DMS53 treated with DMSO at 0.1 percent for 48 hours (cell line): ENCODE measurements around the gene L3MBTL1.

Source experiments
- DNase-seq: peaks from one replicate; lab custom pipeline; 2025; ENCODE audit not compliant: unreplicated experiment; lab: John Stamatoyannopoulos, UW

The L3MBTL1 gene

DNA sequence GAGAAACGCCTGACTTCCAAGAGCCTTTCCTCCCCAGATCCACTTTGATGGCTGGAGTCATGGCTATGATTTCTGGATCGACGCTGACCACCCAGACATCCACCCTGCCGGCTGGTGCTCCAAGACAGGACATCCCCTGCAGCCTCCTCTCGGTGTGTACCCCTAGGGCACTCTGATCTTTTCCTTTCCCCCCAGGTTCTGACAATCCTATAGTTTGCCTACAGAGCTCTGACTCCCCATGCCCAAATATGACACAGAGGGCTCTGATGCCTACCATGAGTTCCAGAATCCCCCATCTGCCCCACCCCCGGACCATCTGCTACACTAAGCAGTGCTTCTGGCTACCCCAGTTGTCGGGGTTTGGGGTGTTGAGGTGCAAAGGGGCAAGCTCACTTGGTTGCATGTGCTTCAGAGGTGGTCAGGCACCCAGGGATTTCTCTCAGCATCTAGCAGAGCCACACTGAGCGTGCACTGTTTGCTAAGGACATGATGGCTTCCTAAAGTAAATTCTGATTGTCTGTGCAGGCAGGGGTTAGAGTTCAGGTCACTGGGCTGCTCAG is 27.4 kb downstream of the L3MBTL1 start:
- no peak for DNase-seq

DNA sequence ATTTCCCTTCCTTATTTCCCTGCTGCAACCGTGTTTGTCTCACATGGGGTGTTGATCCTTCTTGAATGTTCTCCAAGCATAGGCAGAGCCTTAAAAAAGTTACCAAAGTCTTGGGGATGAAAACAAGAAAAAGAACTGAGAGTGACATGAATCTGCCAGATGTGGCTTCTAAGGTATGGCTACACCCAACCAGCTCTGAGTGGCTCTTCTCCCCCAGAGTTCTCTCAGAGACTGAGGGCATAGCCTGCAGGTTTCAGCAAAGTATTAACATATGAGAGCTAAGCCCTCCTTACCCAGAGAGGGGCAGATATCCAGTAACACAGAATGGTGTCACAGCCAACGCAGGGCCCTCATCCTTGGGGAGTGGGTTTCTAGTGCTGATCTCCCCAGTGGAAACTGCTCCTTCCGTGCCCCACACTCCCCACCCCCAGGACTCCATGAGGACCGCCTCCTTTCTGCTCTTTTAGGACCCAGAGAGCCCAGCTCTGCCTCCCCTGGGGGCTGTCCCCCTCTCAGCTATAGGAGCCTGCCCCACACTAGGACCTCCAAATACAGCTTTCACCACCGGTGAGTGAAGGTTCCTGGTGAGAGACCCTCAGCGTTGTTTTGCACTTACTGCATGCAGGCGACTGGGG is 28.0 kb downstream of the L3MBTL1 start:
- no peak for DNase-seq

DNA sequence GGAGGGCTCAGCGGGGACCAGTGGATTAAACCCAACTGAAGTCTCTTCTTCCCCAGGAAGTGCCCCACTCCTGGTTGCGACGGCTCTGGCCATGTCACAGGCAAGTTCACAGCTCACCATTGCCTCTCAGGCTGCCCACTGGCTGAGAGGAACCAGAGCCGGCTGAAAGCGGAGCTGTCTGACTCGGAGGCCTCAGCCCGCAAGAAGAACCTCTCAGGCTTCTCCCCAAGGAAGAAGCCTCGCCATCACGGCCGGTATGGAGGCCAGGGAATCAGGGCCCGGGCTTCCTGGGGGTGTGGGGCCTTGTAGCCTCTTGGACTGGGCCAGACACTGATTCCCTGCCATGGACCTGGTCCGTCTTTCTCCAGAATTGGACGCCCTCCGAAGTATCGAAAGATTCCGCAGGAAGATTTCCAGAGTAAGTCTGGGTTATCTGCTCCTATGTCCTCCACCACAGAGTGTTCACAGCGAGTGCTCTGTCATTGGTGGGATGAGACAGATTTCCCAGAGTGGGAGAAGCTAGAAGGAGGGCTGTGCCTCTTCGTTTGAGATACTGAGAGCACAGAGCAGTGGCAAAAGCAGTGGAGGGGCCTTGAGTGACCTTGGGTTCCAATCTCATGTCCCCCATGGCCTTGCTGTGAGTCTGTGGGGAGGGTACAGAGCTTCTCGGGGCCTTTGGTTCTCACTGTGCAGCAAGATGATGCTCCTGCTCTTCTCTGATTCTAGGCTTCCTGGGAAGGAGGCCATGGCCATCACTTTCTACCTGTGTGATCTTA is 28.7 kb downstream of the L3MBTL1 start:
- no peak for DNase-seq

DNA sequence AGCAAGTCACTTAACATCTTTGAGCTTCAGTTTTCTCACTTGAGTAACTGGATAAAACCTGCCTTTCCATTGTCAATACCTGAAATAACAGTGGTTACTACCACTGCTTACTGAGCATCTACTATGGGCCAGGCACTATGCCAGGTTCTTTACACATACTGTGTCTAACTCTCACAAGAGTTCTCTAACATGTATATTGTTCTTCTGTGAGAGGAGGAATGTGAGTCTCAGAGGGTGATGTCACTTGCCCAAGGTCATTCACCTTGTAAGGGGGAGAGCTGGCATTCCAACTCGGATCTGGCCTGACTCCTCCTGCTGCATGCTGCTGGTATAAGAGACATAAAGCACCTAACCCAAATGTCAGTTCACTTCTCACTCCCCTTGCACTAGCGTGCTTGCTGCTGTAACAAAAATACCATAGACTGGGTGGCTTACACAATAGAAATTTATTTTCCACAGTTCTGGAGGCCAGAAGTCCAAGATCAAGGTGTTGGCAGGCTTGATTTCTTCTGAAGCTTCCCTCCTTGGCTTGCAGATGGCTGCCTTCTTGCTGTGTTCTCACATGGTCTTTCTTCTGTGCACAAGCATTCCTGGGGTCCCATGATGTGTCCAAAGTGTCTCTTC is 29.4 kb downstream of the L3MBTL1 start:
- DNase-seq, result no peak

DNA sequence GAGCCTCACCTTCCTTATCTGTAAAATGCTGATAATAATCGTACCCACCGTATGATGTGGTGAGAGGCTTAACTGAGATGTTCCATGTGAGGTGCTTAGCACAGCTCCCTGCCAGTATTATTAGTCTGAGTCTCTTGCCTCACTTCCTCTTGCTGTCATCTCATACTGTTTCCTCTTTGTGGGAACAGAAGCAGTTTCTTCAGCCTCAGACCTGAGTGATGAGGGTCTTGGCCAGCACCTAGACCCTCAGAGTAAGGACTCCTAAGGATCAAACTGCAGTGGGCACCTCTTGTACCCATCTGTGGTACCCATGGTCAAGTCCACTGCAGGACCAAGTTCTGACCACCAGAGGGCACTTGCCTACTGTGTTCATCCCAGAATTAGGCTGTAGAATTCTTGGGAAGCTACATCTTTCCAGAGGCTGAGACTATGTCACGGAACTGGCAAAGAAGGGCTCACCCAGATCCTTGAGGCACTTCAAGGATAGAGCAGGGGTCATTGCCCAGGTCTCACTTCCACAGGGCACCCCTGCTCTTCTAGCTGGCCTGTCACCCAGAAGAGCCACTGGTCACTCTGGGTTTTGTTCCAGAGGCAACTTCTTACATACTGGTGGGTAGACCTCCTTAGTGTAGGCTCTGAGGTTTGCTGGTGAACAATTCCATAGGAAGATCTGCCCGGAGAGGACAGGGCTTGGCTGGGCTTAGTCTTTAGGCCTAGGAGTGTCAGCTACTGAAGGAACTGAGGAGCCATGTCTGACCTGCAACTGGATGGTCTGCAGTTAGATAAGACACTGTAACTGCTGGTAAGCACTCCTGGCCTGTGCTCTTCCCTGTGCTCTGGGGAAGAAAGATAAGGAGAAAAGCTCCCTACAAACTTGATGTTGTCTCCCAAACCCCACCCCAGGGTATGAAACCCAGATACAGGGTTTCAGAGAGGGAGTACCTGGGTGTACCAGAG is 30.7 kb downstream of the L3MBTL1 start:
- peak; percentile 39 for DNase-seq

DNA sequence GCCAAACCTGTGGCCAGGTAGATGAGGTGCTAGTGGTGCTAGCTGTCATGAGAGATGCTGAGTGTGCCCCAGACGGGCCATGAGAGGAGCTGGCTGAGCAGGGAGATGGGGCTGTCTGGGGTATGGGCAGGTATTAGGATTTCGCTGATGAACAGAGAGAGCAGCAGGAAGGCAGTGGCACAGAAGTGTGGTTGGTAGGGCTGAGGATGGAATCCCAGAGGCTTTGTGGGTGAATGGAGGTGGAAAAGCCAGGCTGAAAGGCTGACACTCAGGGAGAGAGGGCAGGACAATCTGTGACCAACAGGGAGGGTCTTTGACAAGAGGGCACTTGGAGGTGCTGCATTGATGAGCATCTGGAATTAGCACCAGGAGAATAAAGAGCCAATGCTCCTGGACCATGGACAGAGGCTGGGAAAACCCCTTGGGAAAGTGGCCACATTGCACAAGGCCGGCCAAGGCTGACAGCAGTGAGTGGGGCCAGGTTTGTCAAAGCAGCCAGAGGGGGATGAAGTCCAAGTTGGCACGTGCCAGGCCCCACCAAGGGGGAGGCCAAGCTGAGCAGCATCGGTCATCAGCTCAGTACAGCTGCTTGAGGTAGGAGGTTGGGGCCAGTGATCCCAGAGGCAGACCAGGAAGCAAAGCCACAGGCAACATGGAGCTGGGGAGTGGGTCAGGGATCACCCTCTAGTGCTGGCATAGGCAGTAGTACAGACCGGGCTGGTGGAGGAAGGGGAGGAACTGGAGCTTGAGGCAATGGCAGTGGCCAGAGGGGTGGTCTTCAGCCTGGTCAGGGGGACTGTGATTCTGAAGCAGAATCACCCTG is 31.6 kb downstream of the L3MBTL1 start:
- DNase-seq, result no peak

DNA sequence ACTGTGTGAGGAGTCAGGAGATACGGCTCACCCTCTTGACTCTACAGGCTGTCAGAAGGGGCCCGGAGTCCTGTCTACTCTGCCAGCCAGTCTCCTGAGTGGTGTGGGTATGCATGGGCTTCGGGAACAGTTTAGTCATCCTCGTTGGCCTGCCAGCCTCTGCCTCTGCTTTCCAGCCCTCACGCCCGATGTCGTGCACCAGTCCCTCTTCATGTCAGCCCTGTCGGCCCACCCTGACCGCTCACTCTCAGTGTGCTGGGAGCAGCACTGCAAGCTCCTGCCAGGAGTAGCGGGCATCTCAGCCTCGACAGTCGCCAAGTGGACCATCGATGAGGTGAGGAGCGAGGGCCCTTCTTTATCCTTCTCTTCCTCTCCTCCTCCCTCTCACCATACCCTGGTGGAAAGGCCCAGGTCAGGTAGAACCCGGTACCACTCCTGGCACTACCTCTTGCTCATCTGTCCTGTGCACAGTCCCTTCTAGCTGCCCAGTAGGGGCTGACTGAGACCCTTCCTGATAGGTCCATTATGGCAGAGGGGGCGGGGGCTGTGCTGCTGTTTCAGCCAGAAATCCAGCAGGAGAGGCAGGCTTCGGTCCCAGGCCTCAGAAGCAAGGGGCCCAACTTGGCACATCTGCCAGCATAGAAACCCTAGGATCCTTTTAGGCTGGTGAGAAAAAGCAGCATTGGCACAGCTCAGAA is 32.6 kb downstream of the L3MBTL1 start:
- no peak for DNase-seq

DNA sequence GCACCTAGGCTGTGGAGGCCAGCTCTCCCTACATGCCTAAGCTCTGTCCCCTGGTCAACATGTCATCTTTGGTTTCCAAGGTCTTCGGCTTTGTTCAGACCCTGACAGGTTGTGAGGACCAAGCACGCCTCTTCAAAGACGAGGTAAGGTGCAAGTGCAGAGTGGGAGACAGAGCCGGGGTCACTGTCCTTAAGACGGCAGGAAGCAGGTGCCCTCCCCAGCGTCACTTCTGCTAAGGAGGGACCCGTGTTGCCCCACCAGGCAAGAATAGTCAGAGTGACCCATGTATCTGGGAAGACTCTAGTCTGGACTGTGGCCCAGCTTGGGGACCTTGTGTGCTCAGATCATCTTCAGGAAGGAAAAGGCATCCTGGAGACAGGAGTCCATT is 33.2 kb downstream of the L3MBTL1 start:
- no peak for DNase-seq

DNA sequence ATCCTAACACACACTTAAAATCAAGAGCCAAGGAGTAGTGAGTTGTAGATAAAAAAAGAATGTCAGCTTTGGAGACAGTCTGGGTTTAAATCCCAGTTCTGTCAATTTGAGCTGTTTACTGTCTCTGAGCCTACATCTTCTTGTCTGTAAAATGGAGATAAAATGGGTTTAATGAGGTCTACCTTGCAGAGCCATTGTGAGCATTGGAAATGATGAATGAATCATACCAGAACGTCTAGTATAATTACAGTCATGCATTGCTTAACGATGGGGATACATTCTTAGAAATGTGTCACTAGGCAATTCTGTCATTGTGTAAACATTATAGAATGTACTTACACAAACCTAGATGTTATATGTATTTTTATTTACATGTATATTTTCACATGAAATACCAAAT is 33.7 kb downstream of the L3MBTL1 start:
- no peak for DNase-seq

DNA sequence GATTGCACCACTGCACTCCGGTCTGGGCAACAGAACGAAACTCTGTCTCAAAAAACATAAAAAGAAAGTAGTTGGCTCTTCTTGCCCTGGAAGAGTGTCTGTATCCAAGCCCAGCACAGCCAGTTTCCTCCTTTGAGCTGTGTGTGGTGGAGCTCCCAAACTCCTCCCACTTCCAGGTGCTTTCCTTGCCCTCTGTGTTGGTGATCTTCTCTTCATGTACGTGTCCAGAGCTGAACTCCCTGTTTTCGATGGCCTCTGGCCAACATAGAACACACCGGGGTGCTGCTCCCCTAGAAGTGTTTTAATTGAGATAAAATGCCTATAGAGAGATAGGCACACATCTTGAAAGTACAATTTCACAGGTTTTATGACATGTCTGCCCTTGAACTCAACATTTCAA is 34.7 kb downstream of the L3MBTL1 start:
- DNase-seq, result no peak

DNA sequence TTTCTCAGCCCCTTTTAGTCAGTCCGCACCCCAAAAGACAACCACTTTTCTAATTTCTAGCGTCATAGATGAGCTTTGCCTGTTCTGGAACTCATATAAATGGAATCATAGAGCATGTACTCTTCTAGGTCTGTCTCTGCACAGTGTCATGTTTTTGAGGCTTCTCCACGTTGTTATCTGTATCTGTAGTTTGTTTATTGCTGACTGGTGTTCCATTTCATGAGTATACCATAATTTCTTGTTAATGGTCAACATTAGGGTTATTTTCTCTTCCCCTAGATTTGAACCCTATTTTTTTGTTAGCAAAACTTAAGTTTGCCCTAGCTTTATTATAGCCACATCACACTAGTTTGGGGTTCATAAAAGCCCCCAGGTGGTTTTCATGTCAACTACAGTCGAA is 35.2 kb downstream of the L3MBTL1 start:
- no peak for DNase-seq

DNA sequence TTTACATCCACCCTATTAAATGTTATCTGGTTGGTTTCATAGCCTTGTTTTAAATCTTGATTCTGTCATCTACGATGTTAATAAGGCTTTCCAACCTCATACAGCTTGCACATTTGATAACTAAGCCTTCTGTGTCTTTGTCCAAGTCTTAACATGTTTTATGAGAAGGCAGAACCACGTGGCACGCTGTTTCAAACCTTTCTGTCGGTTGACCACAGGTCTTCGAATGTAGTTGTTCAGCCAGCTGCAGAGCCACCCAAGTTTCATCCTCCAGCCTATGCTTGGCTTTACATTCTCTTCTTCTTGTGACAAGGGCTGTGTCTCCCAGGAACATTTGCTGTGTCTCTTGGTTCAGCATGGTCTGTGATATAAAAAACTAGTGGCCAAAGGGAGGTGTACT is 35.6 kb downstream of the L3MBTL1 start:
- no peak for DNase-seq

DNA sequence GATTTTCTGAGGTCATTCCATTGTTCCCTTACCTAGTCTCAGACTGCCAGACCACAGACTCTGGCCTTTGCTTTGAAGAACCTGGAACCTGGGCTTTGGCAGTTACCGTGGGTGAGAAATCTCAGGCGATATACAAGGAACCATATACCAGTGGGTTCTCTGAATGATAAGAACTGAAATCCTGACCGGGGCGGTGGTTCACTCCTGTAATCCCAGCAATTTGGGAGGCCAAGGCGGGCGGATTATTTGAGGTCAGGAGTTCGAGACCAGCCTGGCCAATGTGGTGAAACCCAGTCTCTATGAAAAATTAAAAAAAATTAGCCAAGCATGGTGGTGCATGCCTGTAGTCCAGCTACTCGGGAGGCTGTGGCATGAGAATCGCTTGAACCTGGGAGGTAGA is 37.0 kb downstream of the L3MBTL1 start:
- DNase-seq, result no peak

DNA sequence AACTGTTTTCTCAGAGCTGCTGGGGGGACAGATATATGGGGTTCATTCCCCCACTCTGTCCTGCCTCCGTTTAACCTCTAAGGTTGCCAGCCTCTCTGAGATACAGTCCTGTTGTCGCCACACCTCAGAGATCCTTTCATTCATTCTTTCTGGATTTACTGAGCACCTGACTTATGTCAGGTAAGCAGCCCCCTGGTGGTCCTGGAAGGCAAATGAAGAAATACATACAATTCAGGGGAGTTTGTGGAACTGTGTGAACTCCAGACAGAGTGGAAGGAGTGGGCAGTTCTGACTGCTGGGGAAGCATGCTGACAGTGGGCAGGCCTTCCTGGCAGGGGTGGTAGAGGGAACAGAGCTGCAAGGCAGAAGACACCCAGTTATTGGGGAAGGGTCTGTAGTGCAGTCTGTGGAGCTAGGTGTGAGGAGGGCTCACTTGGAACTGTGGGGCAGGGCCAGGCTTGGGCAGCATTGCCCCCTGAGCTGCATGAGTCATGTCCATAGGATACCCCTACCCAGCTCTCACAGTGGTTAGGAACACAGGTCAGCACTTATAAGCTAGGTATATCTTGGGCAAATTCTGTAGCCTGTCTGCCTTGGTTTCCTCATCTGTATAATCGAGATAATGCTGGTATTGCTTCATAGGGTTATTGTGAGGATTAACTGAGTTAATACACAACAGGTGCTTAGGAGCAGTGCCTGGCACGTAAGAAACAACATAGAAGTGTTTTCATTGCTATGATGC is 38.5 kb downstream of the L3MBTL1 start:
- DNase-seq, result no peak

DNA sequence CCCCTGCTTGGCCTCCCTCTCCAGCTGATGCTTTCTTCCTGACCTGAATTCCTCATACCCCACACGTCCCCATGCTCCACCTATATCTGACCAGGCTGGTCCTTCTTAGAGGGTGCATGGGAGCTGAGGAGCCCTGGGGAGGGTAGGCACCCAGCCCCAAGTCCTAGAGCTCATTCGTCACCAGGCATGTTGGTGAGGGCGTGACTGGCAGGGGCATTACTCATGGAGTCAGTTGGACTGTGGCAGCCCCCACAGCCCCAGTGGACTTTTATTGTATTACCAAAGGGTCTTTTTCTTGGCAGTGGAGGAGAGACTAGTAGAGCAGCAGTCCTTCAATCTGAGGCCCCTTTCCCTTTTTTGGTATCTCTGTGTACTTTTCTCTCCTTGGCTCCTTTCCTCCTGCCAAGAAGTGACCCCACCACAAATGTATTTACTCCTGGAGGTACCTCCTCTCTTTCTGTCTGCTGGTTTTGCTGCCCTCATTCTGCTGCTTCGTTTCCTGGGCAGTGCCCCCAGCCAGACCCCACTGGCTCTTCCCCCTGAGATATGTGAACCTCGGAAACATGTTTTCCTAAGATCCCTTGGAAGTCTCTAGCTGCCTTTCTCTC is 40.9 kb downstream of the L3MBTL1 start:
- no peak for DNase-seq

DNA sequence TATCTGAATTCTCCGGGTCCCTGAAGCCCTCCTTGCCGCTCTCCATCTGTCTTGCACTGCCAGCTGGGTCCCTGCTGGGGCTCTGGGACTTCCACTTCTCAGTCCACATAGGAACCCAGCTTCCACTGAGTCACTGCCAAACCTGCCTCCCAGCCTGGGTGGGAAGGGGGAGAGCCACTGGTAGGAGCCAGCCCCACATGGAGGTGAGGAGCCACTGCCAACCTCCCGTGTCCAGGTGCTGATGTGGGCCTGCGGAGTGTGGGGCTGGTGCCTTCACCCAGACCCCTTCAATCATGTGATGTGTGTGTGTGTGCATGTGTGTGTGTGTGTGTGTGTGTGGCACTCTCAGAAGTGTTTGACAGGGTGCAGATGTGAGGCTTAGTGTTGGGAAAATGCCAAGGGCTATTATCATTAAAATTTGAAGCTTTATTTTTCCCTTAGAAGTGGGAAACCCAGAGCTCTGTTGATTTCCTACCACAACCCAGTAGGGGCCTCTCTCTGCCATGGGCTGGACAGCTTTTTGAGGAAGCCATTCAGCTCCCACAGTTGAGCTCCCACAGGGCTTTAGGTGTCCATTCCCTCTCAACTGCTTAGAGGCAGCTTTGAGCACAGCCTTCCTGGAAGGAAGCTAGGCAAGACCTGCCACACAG is 42.0 kb downstream of the L3MBTL1 start:
- DNase-seq, result no peak

DNA sequence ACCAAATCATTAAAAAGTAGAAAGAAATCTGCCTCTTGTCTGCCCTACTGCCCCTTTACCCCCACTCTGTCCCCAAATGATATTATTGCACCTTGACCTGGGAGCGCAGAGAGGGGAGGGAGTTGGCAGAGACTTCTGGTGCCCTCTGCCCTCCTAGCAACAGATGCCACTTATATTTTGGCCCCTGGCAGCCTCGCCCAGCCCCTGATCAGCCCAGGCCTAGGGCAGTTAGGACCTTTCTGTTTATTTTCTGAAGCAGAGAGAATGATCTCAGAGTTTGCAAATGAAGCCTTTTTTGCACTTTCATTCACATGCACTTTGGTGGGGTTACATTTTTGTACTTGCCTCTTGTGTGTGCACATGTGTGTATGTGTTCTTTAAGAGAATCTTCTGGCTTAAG is 43.0 kb downstream of the L3MBTL1 start:
- no peak for DNase-seq

DNA sequence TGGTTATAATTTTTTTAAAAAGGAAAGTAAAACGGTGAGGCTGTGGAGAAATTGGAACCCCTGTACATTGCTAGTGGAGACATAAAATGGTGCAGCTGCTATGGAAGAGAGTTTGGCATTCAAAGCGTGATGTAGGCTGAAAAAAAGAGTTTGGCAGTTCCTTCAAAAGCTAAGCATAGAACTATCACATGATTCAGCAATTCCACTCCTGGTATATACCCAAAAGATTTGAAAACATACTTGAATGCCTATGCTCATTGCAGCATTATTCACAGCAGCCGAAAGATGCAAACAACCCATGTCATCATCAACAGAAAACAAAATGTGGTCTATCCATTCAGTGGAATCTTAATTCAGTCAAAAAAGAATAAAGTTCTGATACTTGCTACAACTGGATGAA is 46.9 kb downstream of the L3MBTL1 start:
- DNase-seq, result no peak
